Astrocyte of the spinal cord (primary cell): ENCODE results near the gene LRRC27.
"Not testable (repeated sequence)": the region's sequence is repeated elsewhere in the genome, so short reads cannot be mapped to it uniquely, and the experiment has no call there.

Source experiments
- DNase-seq: peaks from one replicate; pipeline ENCODE4 v3.0.0; 2011; ENCODE audit warnings: low read depth, low spot score
- H3K4me3 ChIP-seq: 2 replicates; pipeline ENCODE4 v1.5.1; 2011; ENCODE audit warnings: low read depth, mild to moderate bottlenecking, low read length, moderate library complexity
- in situ Hi-C: cut with HindIII; loops from 2 replicates; pipeline ENCODE4 v1.10.0; 2017; ENCODE audit warnings: low sequenced_read_pairs
- TF ChIP-seq, protein P1 (sequence below): IDR thresholded peaks from 2 replicates; pipeline ENCODE4 v1.5.1; 2012; ENCODE audit warnings: low read depth, mild to moderate bottlenecking, low read length, inconsistent platforms

Gene LRRC27

DNA sequence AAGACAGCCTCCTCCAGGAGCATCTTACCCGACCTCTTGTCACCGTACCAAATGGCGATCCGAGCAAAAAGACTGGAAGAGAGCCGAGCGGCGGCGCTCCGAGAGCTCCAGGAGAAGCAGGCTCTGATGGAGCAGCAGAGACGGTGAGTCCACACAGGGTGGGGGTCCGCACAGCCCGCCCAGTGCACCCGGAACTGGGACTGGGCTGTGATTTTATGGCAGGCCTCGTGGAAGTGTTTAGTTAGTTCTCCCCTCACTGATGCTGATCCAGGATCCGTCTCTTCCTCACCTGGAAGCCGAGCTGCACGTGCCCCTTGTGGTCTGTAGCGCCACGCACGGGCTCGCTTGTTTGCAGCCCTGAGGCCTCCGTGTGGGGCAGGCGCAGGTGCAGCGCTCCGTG lies 19.6 kb downstream of the LRRC27 start:
- in situ Hi-C loops, result no loop called here
- TF ChIP-seq, protein P1, sequence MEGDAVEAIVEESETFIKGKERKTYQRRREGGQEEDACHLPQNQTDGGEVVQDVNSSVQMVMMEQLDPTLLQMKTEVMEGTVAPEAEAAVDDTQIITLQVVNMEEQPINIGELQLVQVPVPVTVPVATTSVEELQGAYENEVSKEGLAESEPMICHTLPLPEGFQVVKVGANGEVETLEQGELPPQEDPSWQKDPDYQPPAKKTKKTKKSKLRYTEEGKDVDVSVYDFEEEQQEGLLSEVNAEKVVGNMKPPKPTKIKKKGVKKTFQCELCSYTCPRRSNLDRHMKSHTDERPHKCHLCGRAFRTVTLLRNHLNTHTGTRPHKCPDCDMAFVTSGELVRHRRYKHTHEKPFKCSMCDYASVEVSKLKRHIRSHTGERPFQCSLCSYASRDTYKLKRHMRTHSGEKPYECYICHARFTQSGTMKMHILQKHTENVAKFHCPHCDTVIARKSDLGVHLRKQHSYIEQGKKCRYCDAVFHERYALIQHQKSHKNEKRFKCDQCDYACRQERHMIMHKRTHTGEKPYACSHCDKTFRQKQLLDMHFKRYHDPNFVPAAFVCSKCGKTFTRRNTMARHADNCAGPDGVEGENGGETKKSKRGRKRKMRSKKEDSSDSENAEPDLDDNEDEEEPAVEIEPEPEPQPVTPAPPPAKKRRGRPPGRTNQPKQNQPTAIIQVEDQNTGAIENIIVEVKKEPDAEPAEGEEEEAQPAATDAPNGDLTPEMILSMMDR, result no peak
- DNase-seq, result no peak
- H3K4me3 ChIP-seq, result no peak overlapping the region

DNA sequence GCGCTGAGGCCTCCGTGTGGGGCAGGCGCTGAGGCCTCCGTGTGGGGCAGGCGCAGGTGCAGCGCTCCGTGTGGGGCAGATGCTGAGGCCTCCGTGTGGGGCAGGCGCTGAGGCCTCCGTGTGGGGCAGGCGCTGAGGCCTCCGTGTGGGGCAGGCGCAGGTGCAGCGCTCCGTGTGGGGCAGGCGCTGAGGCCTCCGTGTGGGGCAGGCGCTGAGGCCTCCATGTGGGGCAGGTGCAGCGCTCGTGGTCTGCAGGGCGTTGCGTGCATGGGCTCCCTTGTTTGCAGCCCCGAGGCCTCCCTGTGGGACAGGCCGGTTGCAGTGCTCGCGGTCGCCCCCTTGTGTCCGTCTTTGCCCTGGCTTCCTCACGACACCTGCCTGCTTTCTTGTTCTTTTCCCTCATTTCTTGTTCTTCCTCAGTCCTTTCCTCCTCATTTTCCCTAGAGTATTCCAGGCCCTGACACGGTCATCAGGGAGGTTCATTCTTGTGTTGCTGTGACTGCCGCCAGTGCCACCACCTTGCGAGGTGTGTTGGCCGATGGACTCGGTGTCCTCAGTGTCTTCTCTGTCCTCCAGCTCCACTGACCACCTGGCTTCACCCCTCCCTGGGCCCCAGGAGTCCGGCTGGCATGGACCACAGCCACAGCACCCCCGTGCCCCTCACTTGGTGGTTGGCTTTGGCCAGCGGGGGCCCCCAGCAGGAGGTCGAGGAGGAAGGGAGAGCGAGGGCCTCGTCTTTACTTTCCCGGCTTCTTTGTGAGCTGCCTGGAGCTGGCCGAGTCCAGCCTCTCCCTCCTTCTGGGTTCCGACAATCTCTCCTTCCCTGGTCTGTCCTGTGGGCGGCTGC lies 20.7 kb downstream of the LRRC27 start:
- TF ChIP-seq, protein P1, result peak; percentile 83
- DNase-seq, result peak; percentile 52
- H3K4me3 ChIP-seq, in situ Hi-C loops: not testable (repeated sequence)

DNA sequence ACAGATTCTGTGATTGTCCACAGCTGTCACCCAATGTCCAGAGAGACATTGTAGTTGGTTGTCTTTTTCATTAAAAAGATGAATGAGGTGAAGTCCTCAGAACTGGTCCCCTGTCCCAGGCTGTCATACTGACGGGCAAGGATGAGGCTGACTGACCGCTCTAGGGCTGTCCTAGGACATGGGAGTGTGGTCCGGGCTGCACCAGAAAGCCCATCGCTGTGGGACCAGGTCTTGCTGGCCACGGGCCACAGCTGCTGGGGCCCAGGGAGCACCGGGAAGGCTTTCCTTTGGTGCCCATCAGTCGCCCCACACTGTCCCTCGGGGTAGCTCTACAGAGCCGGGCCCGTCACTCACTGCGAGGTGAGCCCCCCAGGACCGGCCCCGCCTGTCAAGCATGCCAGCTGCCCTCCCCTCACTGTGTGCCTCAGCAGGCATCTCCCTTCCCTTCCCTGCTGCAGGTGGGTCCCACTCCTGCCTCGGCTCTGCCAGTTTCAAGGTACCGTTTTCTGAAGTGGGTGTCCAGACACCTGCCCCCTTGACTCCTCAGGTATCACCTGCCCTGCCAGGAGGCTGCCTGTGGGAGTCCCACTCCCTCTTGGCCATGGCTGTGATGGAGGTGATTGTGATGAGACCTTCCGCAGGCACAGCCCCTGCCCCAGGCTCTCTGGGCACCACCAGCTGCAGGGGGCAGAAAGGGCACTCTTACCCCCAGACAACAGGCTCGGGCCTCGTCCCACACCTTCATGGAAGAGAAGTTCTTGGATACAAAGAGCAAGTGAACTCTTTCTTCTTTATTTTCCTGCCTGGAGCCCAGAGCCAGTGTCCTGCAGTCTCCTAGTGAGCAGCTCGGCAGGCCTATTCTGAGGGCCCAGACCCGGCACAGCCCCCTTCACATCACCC lies 21.7 kb downstream of the LRRC27 start:
- DNase-seq, result no peak
- H3K4me3 ChIP-seq, result no peak overlapping the region
- TF ChIP-seq, protein P1, result no peak
- in situ Hi-C loops, result no loop called here

DNA sequence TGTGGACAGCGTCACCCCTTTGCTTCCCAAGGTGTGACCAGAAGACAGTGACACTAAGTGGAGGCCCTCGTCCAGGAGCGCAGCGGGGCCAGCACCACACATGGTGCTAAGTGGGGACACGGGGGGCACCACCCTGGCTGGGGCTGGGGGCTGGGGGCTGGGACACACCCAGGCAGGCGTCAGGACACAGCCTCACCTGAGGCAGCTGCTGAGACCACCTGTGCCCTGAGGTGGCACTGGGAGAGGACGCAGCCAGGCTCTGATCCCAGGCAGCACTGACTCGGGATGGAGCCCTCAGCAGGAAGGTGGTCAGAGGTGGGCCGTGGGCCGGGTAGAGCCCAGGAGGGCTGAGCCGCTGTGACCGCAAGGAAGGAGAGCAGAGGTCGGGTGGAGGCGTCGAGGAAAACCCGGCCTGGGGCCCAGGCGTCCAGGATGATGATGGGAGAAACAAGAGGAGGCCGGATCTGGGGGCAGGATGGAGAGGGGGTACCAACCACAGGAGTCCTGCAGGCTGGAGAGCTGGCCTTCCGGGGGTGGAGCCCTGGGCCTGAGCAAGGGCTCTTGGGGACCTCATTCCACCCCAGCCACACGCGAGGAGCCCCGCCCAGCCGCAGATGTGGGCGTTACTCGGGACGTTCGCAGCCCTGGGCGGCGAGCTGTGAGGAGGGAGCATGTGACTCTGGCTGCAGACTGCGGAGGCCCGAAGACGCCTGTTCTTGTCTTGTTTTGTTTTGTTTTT lies 22.5 kb downstream of the LRRC27 start:
- no peak overlapping the region for H3K4me3 ChIP-seq
- in situ Hi-C loops, result no loop called here
- TF ChIP-seq, protein P1, result no peak
- DNase-seq, result no peak

DNA sequence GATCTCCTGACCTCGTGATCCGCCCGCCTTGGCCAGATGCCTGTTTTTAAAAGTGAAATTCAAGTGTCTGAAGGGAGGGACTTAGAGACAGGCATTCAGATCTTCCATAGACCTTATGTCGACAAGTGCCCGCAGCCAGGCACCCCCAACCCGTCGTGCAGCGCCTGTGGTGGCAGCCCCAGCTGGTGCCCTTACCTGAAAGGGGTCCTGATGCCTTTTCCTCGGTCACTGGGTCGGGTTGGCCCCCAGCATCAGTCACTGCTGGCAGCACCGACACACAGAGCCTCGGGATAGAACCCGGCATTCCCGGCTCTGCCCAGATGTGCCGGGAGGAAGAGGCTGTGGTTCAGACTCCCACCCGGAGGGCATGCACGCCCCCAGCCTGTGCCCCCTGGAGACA lies 23.3 kb downstream of the LRRC27 start:
- in situ Hi-C loops, result no loop called here
- no peak overlapping the region for H3K4me3 ChIP-seq
- DNase-seq, result no peak
- TF ChIP-seq, protein P1, result no peak

DNA sequence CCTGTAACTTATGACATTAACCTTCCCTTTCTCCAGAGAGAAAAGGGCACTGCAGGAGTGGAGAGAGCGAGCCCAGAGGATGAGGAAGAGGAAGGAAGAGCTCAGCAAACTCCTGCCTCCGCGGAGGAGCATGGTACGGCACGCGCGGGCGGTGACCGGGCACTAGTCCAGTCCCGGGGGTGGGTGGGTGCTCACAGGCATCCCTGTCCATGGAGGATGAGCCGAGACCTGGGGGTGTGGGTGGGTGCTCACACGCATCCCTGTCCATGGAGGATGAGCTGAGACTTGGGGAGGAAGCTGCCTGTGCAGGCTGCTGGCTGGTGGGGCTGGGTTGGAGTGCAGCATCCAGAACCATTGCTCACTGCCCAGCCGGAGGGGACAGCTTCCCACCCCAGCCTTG lies 23.8 kb downstream of the LRRC27 start:
- in situ Hi-C loops, result no loop called here
- no peak for DNase-seq
- TF ChIP-seq, protein P1, result no peak
- no peak overlapping the region for H3K4me3 ChIP-seq
